Body of pancreas (tissue), 4 donors: ENCODE results near the gene RALGPS2. TPM values are rescaled to one million over a fixed set of nuclear protein-coding genes. Genes with fewer than 3 reads are reported as not detected.

Experiments used
- ATAC-seq: fragments of 150-250 bp; one replicate; pipeline ENCODE4 v1.9.1; 2016
- DNase-seq, 4 donors: peaks; one replicate each; pipeline ENCODE4 v3.0.0-alpha.2; 2019
- H3K27ac ChIP-seq, 4 donors: fragments of 200-600 bp; sonication (generic); 1 replicate in 3 of 4; 2 replicates in 1 of 4; pipeline versions ENCODE4 v1.5.1 to v1.6.1; 2016 to 2019; ENCODE audit warnings: mild to moderate bottlenecking in 1 of 4, mixed read lengths in 1 of 4, moderate library complexity in 1 of 4
- H3K27me3 ChIP-seq, 2 donors: fragments of 200-600 bp; sonication (generic); one replicate each; pipeline ENCODE4 v1.6.0; 2016; ENCODE audit warnings: mild to moderate bottlenecking in 1 of 2
- H3K36me3 ChIP-seq, 2 donors: fragments of 200-600 bp; sonication (generic); replicated peaks in 1 of 2; 2 replicates each; pipeline ENCODE4 v1.5.1; 2016; ENCODE audit warnings: low read depth in 2 of 2; ENCODE audit not compliant: insufficient read depth in 1 of 2
- H3K4me1 ChIP-seq: fragments of 200-600 bp; sonication (generic); one replicate; pipeline ENCODE4 v1.6.0; 2016
- H3K4me3 ChIP-seq, 2 donors: fragments of 200-600 bp; sonication (generic); 1 replicate in 1 of 2; 2 replicates in 1 of 2; pipeline ENCODE4 v1.5.1; 2016 to 2019
- H3K9me3 ChIP-seq, 3 donors: fragments of 200-600 bp; sonication (generic); 1 replicate in 2 of 3; 2 replicates in 1 of 3; pipeline ENCODE4 v1.5.1; 2016
- POLR2A ChIP-seq, 3 donors: fragments of 450-650 bp; IDR thresholded peaks; one replicate each; pipeline ENCODE4 v1.6.1; 2016; ENCODE audit warnings: antibody characterized with exemption in 3 of 3, mild to moderate bottlenecking in 2 of 3
- WGBS, 2 donors: methylation state at CpG; one replicate each; pipeline ENCODE4 v1.1.5; 2017; 5-methylcytosine and 5-hydroxymethylcytosine counted together
- intact Hi-C: fragments of 100-400 bp; cut with DNase I; formaldehyde crosslinking; loops from one replicate; pipeline ENCODE4 v1.15.1; 2023
- total RNA-seq, 2 donors: library from RNA; depleted of rRNA; stranded (reverse); fragments of >200 nt; gene quantifications; one replicate each; pipeline ENCODE4 v1.1.0, GENCODE V29; 2016
- TF ChIP-seq, protein P1 (sequence below), 7 experiments: fragments of 450-650 bp in 4 of 7; fragments of 200-600 bp in 3 of 7; sonication (generic) in 3 of 7; IDR thresholded peaks; one replicate each; pipeline ENCODE4 v1.5.1; 2016 to 2019; ENCODE audit warnings: antibody characterized with exemption in 7 of 7

RALGPS2 gene
- total RNA-seq, 2 donors from 2014 or later, result 9.1 to 10.9 TPM

DNA sequence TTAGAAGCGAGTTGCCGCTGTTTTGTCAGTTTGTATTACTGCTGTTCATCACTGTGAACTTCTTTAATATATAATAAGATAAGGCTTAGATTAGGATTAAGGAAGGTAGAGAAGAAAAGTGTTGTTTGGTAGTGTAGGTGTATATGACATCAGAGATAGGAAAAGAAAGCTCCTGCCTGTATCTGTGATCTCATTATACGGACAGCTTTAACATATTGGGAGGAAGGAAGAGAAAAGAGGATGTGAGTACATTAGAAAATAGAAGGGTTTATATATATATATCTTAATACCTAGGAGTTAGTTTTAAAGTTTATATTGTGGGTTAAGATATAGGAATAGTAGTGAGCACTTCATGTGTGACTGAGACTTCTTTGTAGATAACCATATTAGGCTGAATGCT is 71.0 kb downstream of the RALGPS2 start:
- intact Hi-C loops, result no loop called here
- no peak overlapping the region for H3K4me3 ChIP-seq
- no peak for TF ChIP-seq POLR2A (IDR thresholded peaks at IDR 0.05)
- TF ChIP-seq, protein P1, sequence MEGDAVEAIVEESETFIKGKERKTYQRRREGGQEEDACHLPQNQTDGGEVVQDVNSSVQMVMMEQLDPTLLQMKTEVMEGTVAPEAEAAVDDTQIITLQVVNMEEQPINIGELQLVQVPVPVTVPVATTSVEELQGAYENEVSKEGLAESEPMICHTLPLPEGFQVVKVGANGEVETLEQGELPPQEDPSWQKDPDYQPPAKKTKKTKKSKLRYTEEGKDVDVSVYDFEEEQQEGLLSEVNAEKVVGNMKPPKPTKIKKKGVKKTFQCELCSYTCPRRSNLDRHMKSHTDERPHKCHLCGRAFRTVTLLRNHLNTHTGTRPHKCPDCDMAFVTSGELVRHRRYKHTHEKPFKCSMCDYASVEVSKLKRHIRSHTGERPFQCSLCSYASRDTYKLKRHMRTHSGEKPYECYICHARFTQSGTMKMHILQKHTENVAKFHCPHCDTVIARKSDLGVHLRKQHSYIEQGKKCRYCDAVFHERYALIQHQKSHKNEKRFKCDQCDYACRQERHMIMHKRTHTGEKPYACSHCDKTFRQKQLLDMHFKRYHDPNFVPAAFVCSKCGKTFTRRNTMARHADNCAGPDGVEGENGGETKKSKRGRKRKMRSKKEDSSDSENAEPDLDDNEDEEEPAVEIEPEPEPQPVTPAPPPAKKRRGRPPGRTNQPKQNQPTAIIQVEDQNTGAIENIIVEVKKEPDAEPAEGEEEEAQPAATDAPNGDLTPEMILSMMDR (IDR thresholded peaks at IDR 0.05), result no peak
- no peaks in the 10 kb centered on the region for H3K9me3 ChIP-seq
- H3K36me3 ChIP-seq, result no peaks in the 10 kb centered on the region
- H3K27ac ChIP-seq, result no peak overlapping the region
- DNase-seq (no peak), ATAC-seq (no peak)
- no peaks in the 10 kb centered on the region for H3K4me1 ChIP-seq
- whole genome bisulfite sequencing, 2 donors, result 91 to 93% methylated on average over 3 of the region's 3 CpGs
- H3K27me3 ChIP-seq, result no peaks in the 10 kb centered on the region

DNA sequence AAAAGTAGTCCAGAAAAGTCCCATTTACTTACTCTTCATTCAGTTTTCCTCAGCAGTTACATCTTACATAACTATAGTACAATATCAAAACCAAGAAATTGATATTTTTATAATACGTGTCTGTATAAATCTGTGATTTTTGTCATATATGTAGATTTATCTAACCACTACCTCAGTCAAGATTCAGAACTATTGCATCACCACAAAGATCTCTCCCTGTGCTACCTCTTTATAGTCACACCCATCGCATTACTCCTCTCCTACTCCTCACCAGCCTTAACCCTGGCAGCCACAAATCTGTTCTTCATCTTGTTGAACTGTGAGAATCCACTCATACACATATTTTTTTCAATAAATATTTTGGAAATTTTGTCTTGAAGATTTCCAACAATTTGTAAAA is 72.5 kb downstream of the RALGPS2 start:
- no peaks in the 10 kb centered on the region for H3K27me3 ChIP-seq
- no peaks in the 10 kb centered on the region for H3K9me3 ChIP-seq
- no peak overlapping the region for H3K4me3 ChIP-seq
- ATAC-seq (no peak), DNase-seq (no peak)
- TF ChIP-seq POLR2A (IDR thresholded peaks at IDR 0.05), result no peak
- TF ChIP-seq, protein P1 (IDR thresholded peaks at IDR 0.05), result no peak
- H3K27ac ChIP-seq, result no peak overlapping the region
- 93 to 94% methylated on average over 2 of the region's 2 CpGs for WGBS, 2 donors
- intact Hi-C loops, result no loop called here
- H3K4me1 ChIP-seq, result no peaks in the 10 kb centered on the region
- H3K36me3 ChIP-seq, result no peaks in the 10 kb centered on the region

DNA sequence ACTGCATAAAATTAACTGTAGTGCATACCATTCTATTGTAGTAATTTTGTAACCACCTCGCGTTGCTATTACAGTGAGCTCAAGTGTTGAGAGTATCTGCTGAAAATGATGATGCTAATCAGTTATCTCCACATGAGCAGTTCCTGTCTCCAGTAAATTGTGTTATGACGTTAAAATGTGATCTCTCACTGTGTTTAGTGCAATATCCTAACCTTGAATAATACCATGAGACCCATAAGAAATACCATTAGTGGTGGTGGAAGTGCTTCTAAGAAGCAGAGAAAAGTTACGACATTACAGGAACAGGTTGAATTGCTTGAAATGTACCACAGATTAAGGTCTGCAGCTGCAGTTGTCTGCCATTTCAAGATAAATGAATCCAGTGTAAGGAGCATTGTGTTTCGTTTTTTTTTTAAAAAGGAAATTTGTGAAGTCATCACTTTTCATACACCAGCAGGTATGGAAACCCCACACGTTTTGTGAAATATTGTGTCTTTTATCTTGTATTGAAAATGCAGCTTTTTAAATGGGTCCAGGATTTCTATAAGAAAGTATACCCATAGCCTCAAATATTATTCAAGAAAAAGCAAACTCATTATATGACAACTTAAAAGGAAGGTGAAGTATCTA is 73.3 kb downstream of the RALGPS2 start:
- no peaks in the 10 kb centered on the region for H3K36me3 ChIP-seq
- DNase-seq (no peak), ATAC-seq (no peak)
- 92 to 94% methylated on average over 6 of the region's 6 CpGs for WGBS, 2 donors
- no peaks in the 10 kb centered on the region for H3K9me3 ChIP-seq
- intact Hi-C loops, result no loop called here
- no peaks in the 10 kb centered on the region for H3K4me1 ChIP-seq
- H3K27ac ChIP-seq, result no peak overlapping the region
- TF ChIP-seq, protein P1 (IDR thresholded peaks at IDR 0.05), result no peak
- no peak for TF ChIP-seq POLR2A (IDR thresholded peaks at IDR 0.05)
- no peak overlapping the region for H3K4me3 ChIP-seq
- H3K27me3 ChIP-seq, result no peaks in the 10 kb centered on the region

DNA sequence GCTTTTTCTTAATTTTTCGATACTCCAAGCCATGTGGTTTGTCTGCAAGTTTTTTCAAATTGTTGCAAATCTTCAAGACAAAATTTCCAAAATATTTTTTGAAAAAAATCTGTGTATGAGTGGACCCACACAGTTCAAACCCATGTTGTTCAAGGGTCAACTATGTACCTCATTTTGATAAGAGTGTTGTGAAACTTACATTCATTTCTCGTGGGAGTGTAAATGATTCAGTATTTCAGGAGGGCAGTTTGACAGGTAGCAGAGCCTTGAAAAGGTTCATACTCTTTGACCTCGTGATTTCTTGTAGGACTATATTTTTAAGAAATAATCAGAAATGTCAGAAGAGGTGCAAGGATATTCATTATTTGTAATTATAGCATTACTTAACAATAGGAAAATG is 77.8 kb downstream of the RALGPS2 start:
- Histone ChIP-seq H3K9me3 (no peaks in the 10 kb centered on the region), H3K36me3 (no peaks in the 10 kb centered on the region), H3K27ac (no peak overlapping the region), H3K4me1 (no peaks in the 10 kb centered on the region), H3K4me3 (no peak overlapping the region), H3K27me3 (no peaks in the 10 kb centered on the region)
- intact Hi-C loops, result no loop called here
- TF ChIP-seq, protein P1 (IDR thresholded peaks at IDR 0.05), result no peak
- no peak for DNase-seq
- no peak for ATAC-seq
- 64 to 82% methylated on average over 3 of the region's 3 CpGs for WGBS, 2 donors

DNA sequence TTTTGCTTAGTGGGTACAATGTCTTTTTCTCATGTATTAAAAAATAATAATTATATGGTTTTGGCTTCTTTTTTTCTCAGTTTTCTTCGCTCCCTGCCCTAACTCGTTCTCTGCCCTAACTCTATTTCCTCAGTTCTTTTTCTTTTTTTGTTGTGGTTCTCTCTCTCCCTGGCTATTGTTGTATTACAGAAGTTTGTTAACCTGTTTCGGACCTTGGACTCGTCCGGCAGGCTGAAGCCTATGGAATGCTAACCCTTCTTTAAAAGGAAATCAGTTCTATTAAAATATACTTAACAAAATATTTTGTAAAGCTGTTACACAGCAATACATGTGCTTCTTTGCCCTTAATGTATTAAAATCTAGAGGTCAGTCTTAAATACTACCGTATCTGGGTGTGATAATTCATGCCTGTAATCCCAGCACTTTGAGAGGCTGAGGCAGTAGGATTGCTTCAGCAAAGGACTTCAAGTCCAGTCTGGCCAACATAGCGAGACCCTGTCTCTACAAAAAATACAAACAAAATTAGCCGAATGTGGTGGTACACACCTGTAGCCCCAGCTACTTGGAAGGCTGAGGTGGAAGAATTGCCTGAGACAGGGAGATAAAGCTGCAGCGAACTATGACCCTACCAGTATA is 81.7 kb downstream of the RALGPS2 start:
- no peak for DNase-seq
- H3K27ac ChIP-seq, result no peak overlapping the region
- H3K4me3 ChIP-seq, result no peak overlapping the region
- no peaks in the 10 kb centered on the region for H3K27me3 ChIP-seq
- no peaks in the 10 kb centered on the region for H3K4me1 ChIP-seq
- ATAC-seq, result no peak
- WGBS, 2 donors, result 91 to 95% methylated on average over 9 of the region's 9 CpGs
- H3K9me3 ChIP-seq, result no peaks in the 10 kb centered on the region
- H3K36me3 ChIP-seq, result peaks cover 0 to 2% of the 10 kb centered on the region in 2 donors
- intact Hi-C loops, result no loop called here
- no peak for TF ChIP-seq POLR2A (IDR thresholded peaks at IDR 0.05)
- TF ChIP-seq, protein P1 (IDR thresholded peaks at IDR 0.05), result no peak
